HepG2 (cell line): ENCODE results near the gene EIF1AD. TPM values are rescaled to one million over a fixed set of nuclear protein-coding genes. Genes with fewer than 3 reads are reported as not detected.

ENCODE experiments used
- CBFB ChIP-seq: sonication (generic); formaldehyde crosslinking; IDR thresholded peaks from 2 replicates; pipeline ENCODE4 v1.4.0; 2020; ENCODE audit warnings: missing genetic modification reagents
- FOXA1 ChIP-seq, 2 experiments: fragments of 450-650 bp in 1 of 2; sonication (generic) in 1 of 2; formaldehyde crosslinking in 1 of 2; IDR thresholded peaks; 2 replicates each; pipeline versions ENCODE4 v1.4.0 to v1.6.1; 2016 to 2020; ENCODE audit warnings: missing genetic modification reagents in 1 of 2
- MTF2 ChIP-seq: sonication (generic); formaldehyde crosslinking; IDR thresholded peaks from 2 replicates; pipeline ENCODE4 v1.5.0; 2020; ENCODE audit warnings: missing genetic modification reagents, borderline replicate concordance
- NCOR1 ChIP-seq: fragments of 200-600 bp; sonication (generic); IDR thresholded peaks from 2 replicates; pipeline ENCODE4 v1.7.0; 2017; ENCODE audit warnings: antibody characterized with exemption, low read length, borderline replicate concordance
- NRL ChIP-seq: sonication (generic); formaldehyde crosslinking; IDR thresholded peaks from 2 replicates; pipeline ENCODE4 v1.5.0; 2020; ENCODE audit warnings: missing genetic modification reagents, mild to moderate bottlenecking, moderate library complexity, borderline replicate concordance
- PAF1 ChIP-seq: IDR thresholded peaks from 2 replicates; pipeline ENCODE4 v1.6.1; 2016; ENCODE audit warnings: missing genetic modification reagents, missing compliant biosample characterization
- PLSCR1 ChIP-seq: sonication (generic); formaldehyde crosslinking; IDR thresholded peaks from 2 replicates; pipeline ENCODE4 v1.5.0; 2020; ENCODE audit warnings: missing genetic modification reagents, mild to moderate bottlenecking, borderline replicate concordance
- SALL2 ChIP-seq: sonication (generic); formaldehyde crosslinking; IDR thresholded peaks from 2 replicates; pipeline ENCODE4 v1.8.1; 2023; ENCODE audit warnings: mild to moderate bottlenecking, missing genetic modification reagents, inconsistent platforms
- ZNF20 ChIP-seq: sonication (generic); formaldehyde crosslinking; IDR thresholded peaks from 2 replicates; pipeline ENCODE4 v1.4.0; 2020; ENCODE audit warnings: mild to moderate bottlenecking, moderate library complexity, missing genetic modification reagents
- ZNF256 ChIP-seq: sonication (generic); formaldehyde crosslinking; conservative IDR thresholded peaks from 2 replicates; pipeline ENCODE4 v1.4.0; 2020; ENCODE audit warnings: missing genetic modification reagents
- ZNF337 ChIP-seq: sonication (generic); formaldehyde crosslinking; IDR thresholded peaks from 2 replicates; pipeline ENCODE4 v1.5.1; 2020; ENCODE audit warnings: missing genetic modification reagents, low read depth, mild to moderate bottlenecking, borderline replicate concordance
- ZNF451 ChIP-seq: sonication (generic); formaldehyde crosslinking; IDR thresholded peaks from 2 replicates; pipeline ENCODE4 v1.5.0; 2020; ENCODE audit warnings: mild to moderate bottlenecking, missing genetic modification reagents
- ZXDC ChIP-seq: sonication (generic); formaldehyde crosslinking; IDR thresholded peaks from 2 replicates; pipeline ENCODE4 v1.5.0; 2020; ENCODE audit warnings: mild to moderate bottlenecking, missing genetic modification reagents
- polyA plus RNA-seq, 8 experiments: library from polyadenylated mRNA; depleted of rRNA in 3 of 8; stranded (reverse) in 7 of 8; unstranded in 1 of 8; fragments of >200 nt; fragmentation: Illumina TruSeq in 4 of 8; extraction: Trizol in 4 of 8; gene quantifications; 2 replicates each; pipeline versions ENCODE4 v1.2.1 to v1.2.3, GENCODE V29; 2011 to 2016; ENCODE audit warnings: low read depth in 4 of 8, missing spikeins in 1 of 8, mixed read lengths in 1 of 8; ENCODE audit not compliant: insufficient read depth in 1 of 8
- total RNA-seq, 5 experiments: library from RNA; depleted of rRNA; stranded (reverse); fragments of >200 nt; fragmentation: Illumina TruSeq; extraction: Trizol; gene quantifications; 2 replicates each; pipeline ENCODE4 v1.2.3, GENCODE V29; 2016; ENCODE audit warnings: low read depth in 1 of 5
- TF ChIP-seq, protein P1 (sequence below): sonication (generic); formaldehyde crosslinking; IDR thresholded peaks from 2 replicates; pipeline ENCODE4 v1.8.0; 2022; ENCODE audit warnings: missing genetic modification reagents, mild to moderate bottlenecking, borderline replicate concordance
- TF ChIP-seq, protein P2 (sequence below): sonication (generic); formaldehyde crosslinking; IDR thresholded peaks from 2 replicates; pipeline ENCODE4 v1.5.0; 2020; ENCODE audit warnings: mild to moderate bottlenecking, missing genetic modification reagents, borderline replicate concordance

The EIF1AD gene
- total and polyA plus RNA-seq, 2 of the 13 experiments (the other 11 are each of a cell fraction or from before 2014, with no cell fraction given), result 18.2 to 30.8 TPM

GRCh38 chr11:66001942-66002647, at the start of gene EIF1AD, which contains the start of gene BANF1 (continued):
- TF ChIP-seq ZNF256 (CRISPR knock-in tag) (peak; percentile 72), ZNF337 (CRISPR knock-in tag) (0 out of 2 replicates have a peak, but pooled peaks have one; percentile 39), PAF1 (CRISPR knock-in tag) (no peak), FOXA1 (IDR thresholded peaks at IDR 0.05) (no peak), FOXA1 (CRISPR knock-in tag; IDR thresholded peaks at IDR 0.05) (0 out of 2 replicates have a peak, but pooled peaks have one; percentile 19), SALL2 (CRISPR knock-in tag) (peak; percentile 90), MTF2 (CRISPR knock-in tag) (no peak), ZNF20 (CRISPR knock-in tag) (no peak), ZXDC (CRISPR knock-in tag) (peak; percentile 73; the same call in 1 of the 2 replicates), NCOR1 (peak; percentile 70; the same call in 1 of the 2 replicates), ZNF451 (CRISPR knock-in tag) (peak; percentile 85), NRL (peak; percentile 34; the same call in 1 of the 2 replicates), PLSCR1 (no peak), CBFB (CRISPR knock-in tag) (peak; percentile 89)
- TF ChIP-seq, protein P1, sequence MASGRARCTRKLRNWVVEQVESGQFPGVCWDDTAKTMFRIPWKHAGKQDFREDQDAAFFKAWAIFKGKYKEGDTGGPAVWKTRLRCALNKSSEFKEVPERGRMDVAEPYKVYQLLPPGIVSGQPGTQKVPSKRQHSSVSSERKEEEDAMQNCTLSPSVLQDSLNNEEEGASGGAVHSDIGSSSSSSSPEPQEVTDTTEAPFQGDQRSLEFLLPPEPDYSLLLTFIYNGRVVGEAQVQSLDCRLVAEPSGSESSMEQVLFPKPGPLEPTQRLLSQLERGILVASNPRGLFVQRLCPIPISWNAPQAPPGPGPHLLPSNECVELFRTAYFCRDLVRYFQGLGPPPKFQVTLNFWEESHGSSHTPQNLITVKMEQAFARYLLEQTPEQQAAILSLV, result peak; percentile 66; the same call in 1 of the 2 replicates
- TF ChIP-seq, protein P2, sequence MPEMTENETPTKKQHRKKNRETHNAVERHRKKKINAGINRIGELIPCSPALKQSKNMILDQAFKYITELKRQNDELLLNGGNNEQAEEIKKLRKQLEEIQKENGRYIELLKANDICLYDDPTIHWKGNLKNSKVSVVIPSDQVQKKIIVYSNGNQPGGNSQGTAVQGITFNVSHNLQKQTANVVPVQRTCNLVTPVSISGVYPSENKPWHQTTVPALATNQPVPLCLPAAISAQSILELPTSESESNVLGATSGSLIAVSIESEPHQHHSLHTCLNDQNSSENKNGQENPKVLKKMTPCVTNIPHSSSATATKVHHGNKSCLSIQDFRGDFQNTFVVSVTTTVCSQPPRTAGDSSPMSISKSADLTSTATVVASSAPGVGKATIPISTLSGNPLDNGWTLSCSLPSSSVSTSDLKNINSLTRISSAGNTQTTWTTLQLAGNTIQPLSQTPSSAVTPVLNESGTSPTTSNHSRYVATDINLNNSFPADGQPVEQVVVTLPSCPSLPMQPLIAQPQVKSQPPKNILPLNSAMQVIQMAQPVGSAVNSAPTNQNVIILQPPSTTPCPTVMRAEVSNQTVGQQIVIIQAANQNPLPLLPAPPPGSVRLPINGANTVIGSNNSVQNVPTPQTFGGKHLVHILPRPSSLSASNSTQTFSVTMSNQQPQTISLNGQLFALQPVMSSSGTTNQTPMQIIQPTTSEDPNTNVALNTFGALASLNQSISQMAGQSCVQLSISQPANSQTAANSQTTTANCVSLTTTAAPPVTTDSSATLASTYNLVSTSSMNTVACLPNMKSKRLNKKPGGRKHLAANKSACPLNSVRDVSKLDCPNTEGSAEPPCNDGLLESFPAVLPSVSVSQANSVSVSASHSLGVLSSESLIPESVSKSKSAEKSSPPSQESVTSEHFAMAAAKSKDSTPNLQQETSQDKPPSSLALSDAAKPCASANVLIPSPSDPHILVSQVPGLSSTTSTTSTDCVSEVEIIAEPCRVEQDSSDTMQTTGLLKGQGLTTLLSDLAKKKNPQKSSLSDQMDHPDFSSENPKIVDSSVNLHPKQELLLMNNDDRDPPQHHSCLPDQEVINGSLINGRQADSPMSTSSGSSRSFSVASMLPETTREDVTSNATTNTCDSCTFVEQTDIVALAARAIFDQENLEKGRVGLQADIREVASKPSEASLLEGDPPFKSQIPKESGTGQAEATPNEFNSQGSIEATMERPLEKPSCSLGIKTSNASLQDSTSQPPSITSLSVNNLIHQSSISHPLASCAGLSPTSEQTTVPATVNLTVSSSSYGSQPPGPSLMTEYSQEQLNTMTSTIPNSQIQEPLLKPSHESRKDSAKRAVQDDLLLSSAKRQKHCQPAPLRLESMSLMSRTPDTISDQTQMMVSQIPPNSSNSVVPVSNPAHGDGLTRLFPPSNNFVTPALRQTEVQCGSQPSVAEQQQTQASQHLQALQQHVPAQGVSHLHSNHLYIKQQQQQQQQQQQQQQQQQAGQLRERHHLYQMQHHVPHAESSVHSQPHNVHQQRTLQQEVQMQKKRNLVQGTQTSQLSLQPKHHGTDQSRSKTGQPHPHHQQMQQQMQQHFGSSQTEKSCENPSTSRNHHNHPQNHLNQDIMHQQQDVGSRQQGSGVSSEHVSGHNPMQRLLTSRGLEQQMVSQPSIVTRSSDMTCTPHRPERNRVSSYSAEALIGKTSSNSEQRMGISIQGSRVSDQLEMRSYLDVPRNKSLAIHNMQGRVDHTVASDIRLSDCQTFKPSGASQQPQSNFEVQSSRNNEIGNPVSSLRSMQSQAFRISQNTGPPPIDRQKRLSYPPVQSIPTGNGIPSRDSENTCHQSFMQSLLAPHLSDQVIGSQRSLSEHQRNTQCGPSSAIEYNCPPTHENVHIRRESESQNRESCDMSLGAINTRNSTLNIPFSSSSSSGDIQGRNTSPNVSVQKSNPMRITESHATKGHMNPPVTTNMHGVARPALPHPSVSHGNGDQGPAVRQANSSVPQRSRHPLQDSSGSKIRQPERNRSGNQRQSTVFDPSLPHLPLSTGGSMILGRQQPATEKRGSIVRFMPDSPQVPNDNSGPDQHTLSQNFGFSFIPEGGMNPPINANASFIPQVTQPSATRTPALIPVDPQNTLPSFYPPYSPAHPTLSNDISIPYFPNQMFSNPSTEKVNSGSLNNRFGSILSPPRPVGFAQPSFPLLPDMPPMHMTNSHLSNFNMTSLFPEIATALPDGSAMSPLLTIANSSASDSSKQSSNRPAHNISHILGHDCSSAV (CRISPR knock-in tag), result peak; percentile 76; the same call in 1 of the 2 replicates
